Neutrophil (primary cell): ENCODE data around the gene KRTAP12-2.

Experiments
- H3K27ac ChIP-seq: fragments of 200-600 bp; sonication (generic); 2 replicates; pipeline ENCODE4 v1.5.1; 2016; ENCODE audit warnings: mild to moderate bottlenecking, moderate library complexity
- H3K27me3 ChIP-seq: fragments of 200-600 bp; sonication (generic); 2 replicates; pipeline ENCODE4 v1.6.0; 2016; ENCODE audit warnings: mild to moderate bottlenecking
- H3K36me3 ChIP-seq: fragments of 200-600 bp; sonication (generic); 2 replicates; pipeline ENCODE4 v1.5.1; 2017
- H3K4me1 ChIP-seq, 2 experiments: fragments of 200-600 bp in 1 of 2; sonication (generic) in 1 of 2; 1 replicate in 1 of 2; 2 replicates in 1 of 2; pipeline versions ENCODE4 v1.5.1 to v1.6.1; 2013 to 2016; ENCODE audit warnings: low read depth in 1 of 2, low read length in 1 of 2, mild to moderate bottlenecking in 1 of 2, moderate library complexity in 1 of 2; ENCODE audit not compliant: control insufficient read depth in 1 of 2, insufficient read depth in 1 of 2
- H3K4me3 ChIP-seq, 2 experiments: fragments of 200-600 bp in 1 of 2; sonication (generic) in 1 of 2; 1 replicate in 1 of 2; 2 replicates in 1 of 2; pipeline ENCODE4 v1.5.1; 2013 to 2016; ENCODE audit warnings: low read depth in 1 of 2, low read length in 1 of 2, mild to moderate bottlenecking in 1 of 2, moderate library complexity in 1 of 2
- H3K9me3 ChIP-seq: fragments of 200-600 bp; sonication (generic); 2 replicates; pipeline ENCODE4 v1.5.1; 2016
- CTCF ChIP-seq: fragments of 200-600 bp; sonication (generic); IDR thresholded peaks from 2 replicates; pipeline ENCODE4 v1.5.1; 2016; ENCODE audit warnings: antibody characterized with exemption

The KRTAP12-2 gene

GRCh38 chr21:44654576-44655175 is 12.1 kb downstream of the KRTAP12-2 start, which contains the start of gene KRTAP12-4:
Gene KRTAP12-4, minus strand, starts transcription at chr21:44654659. Its CDS starts 45 bp downstream, at chr21:44654614.
- H3K4me3 ChIP-seq: no peak within 1 kb of the TSS
- peaks cover 3% of the 10 kb centered on the region for H3K9me3 ChIP-seq
- TF ChIP-seq CTCF: no peak
- no peak within 1 kb of the TSS for H3K27ac ChIP-seq
- H3K4me1 ChIP-seq: peaks cover 10 to 11% of the 10 kb centered on the region in 2 experiments
- no peaks in the 10 kb centered on the region for H3K36me3 ChIP-seq
- no peaks in the 10 kb centered on the region for H3K27me3 ChIP-seq

- Histone ChIP-seq H3K4me3 (no peak overlapping the region), H3K36me3 (no peaks in the 10 kb centered on the region), H3K27ac (no peak overlapping the region), H3K27me3 (no peaks in the 10 kb centered on the region), H3K4me1 (peaks cover 8 to 11% of the 10 kb centered on the region in 2 experiments), H3K9me3 (peaks cover 3% of the 10 kb centered on the region)
- TF ChIP-seq CTCF: no peak
Observed at GRCh38 chr21:44653656-44654575, 12.8 kb downstream of the KRTAP12-2 start.

GRCh38 chr21:44653123-44653522 is 13.6 kb downstream of the KRTAP12-2 start:
- no peak for TF ChIP-seq CTCF
- no peak overlapping the region for H3K27ac ChIP-seq
- H3K4me1 ChIP-seq: peaks cover 0 to 5% of the 10 kb centered on the region in 2 experiments

GRCh38 chr21:44650973-44651675 is 15.6 kb downstream of the KRTAP12-2 start:
- H3K9me3 ChIP-seq: no peaks in the 10 kb centered on the region
- no peak for TF ChIP-seq CTCF
- no peak overlapping the region for H3K4me3 ChIP-seq
- peaks cover 17% of the 10 kb centered on the region for H3K27me3 ChIP-seq
- no peak overlapping the region for H3K27ac ChIP-seq
- no peaks in the 10 kb centered on the region for H3K36me3 ChIP-seq
- no peaks in the 10 kb centered on the region for H3K4me1 ChIP-seq

More at GRCh38 chr21:44653123-44653522, 13.6 kb downstream of the KRTAP12-2 start:
- Histone ChIP-seq H3K27me3 (no peaks in the 10 kb centered on the region), H3K4me3 (no peak overlapping the region), H3K9me3 (peaks cover 3% of the 10 kb centered on the region), H3K36me3 (no peaks in the 10 kb centered on the region)

GRCh38 chr21:44650265-44650972 is 16.3 kb downstream of the KRTAP12-2 start:
- H3K36me3 ChIP-seq: no peaks in the 10 kb centered on the region
- no peak for TF ChIP-seq CTCF
- peaks cover 17% of the 10 kb centered on the region for H3K27me3 ChIP-seq
- no peak overlapping the region for H3K27ac ChIP-seq
- H3K4me3 ChIP-seq: no peak overlapping the region
- H3K4me1 ChIP-seq: no peaks in the 10 kb centered on the region
- no peaks in the 10 kb centered on the region for H3K9me3 ChIP-seq
